Testis (tissue), 3 donors: ENCODE measurements around the gene ZNF747. TPM values are rescaled to one million over a fixed set of nuclear protein-coding genes. Genes with fewer than 3 reads are reported as not detected.

Source experiments
- DNase-seq: peaks from one replicate; pipeline ENCODE4 v3.0.0-alpha.2; 2019
- H3K27ac ChIP-seq, 2 donors: fragments of 200-600 bp; sonication (generic); one replicate each; pipeline ENCODE4 v1.5.1; 2019
- H3K27me3 ChIP-seq: fragments of 200-600 bp; sonication (generic); one replicate; pipeline ENCODE4 v1.5.1; 2019
- H3K36me3 ChIP-seq: fragments of 200-600 bp; sonication (generic); one replicate; pipeline ENCODE4 v1.5.1; 2017; ENCODE audit warnings: low read depth; ENCODE audit errors: missing control alignments
- H3K4me1 ChIP-seq: fragments of 200-600 bp; sonication (generic); one replicate; pipeline ENCODE4 v1.5.1; 2019
- H3K4me3 ChIP-seq, 2 donors: fragments of 200-600 bp; sonication (generic); one replicate each; pipeline ENCODE4 v1.5.1; 2017 to 2019
- H3K9me3 ChIP-seq: fragments of 200-600 bp; sonication (generic); one replicate; pipeline ENCODE4 v1.5.1; 2017
- POLR2A ChIP-seq: fragments of 450-650 bp; IDR thresholded peaks from one replicate; pipeline ENCODE4 v1.6.1; 2017; ENCODE audit warnings: antibody characterized with exemption, mild to moderate bottlenecking, moderate library complexity
- WGBS, 2 donors: methylation state at CpG; one replicate each; pipeline ENCODE4 v1.1.5; 2018; 5-methylcytosine and 5-hydroxymethylcytosine counted together
- intact Hi-C: fragments of 100-400 bp; cut with DNase I; formaldehyde crosslinking; loops from one replicate; pipeline ENCODE4 v1.15.1; 2023; ENCODE audit warnings: low total_unique reads
- polyA plus RNA-seq: library from polyadenylated mRNA; stranded (reverse); fragments of 350-450 nt; fragmentation: Illumina TruSeq; extraction: RNeasy Lipid Tissue Mini Kit (QIAGEN cat#74804); gene quantifications from one replicate; pipeline ENCODE4 v1.2.3, GENCODE V29; 2014; ENCODE audit warnings: low read depth, low replicate concordance; ENCODE audit not compliant: insufficient read depth
- total RNA-seq, 2 donors: library from RNA; depleted of rRNA; stranded (reverse); fragments of >200 nt; gene quantifications; one replicate each; pipeline ENCODE4 v1.2.3, GENCODE V29; 2016
- TF ChIP-seq, protein P1 (sequence below), 3 experiments: fragments of 450-650 bp in 2 of 3; fragments of 200-600 bp in 1 of 3; sonication (generic) in 1 of 3; IDR thresholded peaks; one replicate each; pipeline ENCODE4 v1.5.1; 2016 to 2019; ENCODE audit warnings: antibody characterized with exemption in 3 of 3, mild to moderate bottlenecking in 2 of 3, moderate library complexity in 1 of 3

The ZNF747 gene
- total and polyA plus RNA-seq, 3 donors from 2014 or later = 13.1 to 23.3 (median 18.7) TPM

DNA sequence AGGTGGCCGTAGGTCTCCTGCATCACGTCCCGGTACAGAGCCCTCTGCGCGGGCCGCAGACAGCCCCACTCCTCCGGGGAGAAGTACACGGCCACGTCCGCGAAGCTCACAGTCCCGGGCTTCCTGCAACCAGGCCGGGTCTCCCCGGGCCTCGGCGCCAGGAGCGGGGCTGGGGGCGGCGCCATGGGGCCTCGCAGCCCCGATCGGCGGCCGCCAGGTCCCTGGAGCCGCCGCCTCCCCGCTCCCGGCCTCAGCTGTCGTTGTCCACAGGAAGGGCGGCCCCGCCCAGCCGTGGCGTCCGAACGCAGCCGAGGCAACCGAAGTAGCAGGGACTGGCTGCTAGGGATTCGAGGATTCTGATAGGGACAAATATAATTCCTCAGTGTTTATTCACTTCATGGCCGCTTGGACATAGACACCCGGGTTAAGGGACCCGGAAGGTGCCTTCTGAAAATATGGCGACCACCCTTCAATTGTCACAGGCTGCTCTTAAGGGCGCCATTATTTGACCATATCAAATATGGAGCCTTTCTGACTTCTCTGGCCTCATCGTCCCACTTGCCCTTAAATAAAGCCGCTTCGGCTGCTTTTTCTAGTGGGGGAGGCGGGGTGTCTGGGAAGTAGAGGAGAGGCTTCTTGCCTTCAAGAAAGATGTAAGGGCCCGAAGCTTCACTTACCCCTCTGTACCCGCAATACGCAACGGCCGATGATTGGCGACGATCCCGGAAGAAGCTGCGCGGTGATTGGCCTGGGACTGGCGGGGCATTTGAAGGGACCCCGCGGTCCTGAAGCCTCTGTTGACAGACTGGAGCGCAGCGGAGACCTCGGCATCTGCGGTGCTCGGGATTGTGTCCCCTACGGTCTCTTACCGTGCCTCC is 37.0 kb upstream of the ZNF747 start, which contains the start of gene ZNF688:
TSS of gene ZNF688 (minus strand) at position 270 of the 878 bp plus-strand sequence. CDS start at position 185, 85 bp downstream.
- H3K36me3 ChIP-seq = no peaks in the 10 kb centered on the region
- H3K9me3 ChIP-seq = no peaks in the 10 kb centered on the region
- no peaks in the 10 kb centered on the region for H3K27me3 ChIP-seq
- TF ChIP-seq, protein P1, sequence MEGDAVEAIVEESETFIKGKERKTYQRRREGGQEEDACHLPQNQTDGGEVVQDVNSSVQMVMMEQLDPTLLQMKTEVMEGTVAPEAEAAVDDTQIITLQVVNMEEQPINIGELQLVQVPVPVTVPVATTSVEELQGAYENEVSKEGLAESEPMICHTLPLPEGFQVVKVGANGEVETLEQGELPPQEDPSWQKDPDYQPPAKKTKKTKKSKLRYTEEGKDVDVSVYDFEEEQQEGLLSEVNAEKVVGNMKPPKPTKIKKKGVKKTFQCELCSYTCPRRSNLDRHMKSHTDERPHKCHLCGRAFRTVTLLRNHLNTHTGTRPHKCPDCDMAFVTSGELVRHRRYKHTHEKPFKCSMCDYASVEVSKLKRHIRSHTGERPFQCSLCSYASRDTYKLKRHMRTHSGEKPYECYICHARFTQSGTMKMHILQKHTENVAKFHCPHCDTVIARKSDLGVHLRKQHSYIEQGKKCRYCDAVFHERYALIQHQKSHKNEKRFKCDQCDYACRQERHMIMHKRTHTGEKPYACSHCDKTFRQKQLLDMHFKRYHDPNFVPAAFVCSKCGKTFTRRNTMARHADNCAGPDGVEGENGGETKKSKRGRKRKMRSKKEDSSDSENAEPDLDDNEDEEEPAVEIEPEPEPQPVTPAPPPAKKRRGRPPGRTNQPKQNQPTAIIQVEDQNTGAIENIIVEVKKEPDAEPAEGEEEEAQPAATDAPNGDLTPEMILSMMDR (IDR thresholded peaks at IDR 0.05) = peak in 1 of 3 experiments; percentile 28
- TF ChIP-seq POLR2A = no peak
- peaks cover 9% of the 10 kb centered on the region for H3K4me1 ChIP-seq
- peak within 1 kb of the TSS; percentile 62 to 80 for H3K4me3 ChIP-seq
- intact Hi-C loops = no loop called here
- peak; percentile 96 for DNase-seq
- peak within 1 kb of the TSS; percentile 97 for H3K27ac ChIP-seq
- 0% methylated on average over 21 to 50 of the region's 67 CpGs for WGBS, 2 donors

DNA sequence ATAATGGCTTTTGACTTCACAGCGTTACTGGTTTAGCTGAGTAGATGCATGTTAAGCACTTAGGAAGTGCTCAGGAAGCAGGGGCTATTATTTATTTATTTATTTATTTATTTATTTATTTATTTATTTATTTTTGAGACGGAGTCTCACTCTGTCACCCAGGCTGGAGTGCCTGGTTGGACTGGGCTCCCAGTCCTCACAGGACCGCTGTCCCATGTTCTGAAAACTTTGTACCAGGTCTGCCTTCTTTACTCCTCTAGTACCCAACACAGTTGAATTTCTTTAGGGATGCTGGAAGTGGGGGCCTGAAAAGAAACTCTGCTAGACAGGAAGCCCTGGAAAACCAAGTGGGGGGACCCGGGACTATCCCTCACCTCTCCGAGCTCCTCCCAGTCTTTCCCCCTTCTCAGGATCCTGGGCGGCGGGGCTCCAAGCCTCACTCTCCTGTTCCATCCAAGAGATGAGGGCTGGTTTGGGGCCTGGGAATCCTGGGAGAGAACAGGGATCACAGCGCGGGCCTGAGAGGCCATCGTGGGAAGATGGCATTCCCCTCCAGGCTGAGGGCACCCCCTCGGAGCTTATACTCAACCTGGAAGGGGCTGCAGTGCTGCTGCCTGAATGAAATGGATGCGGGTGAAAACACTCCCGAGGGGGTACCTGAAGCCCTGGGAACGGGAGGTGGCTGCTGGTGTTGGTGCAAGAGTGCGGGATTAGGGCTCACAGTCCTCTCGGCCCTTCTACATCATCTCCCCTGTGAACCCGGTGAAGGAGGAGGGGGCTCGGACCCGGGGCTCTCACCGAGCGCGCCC is 36.2 kb upstream of the ZNF747 start:
- H3K27me3 ChIP-seq = no peaks in the 10 kb centered on the region
- peak; percentile 49 for DNase-seq
- H3K27ac ChIP-seq = peak overlapping the region; percentile 97
- no peaks in the 10 kb centered on the region for H3K36me3 ChIP-seq
- TF ChIP-seq POLR2A = no peak
- TF ChIP-seq, protein P1 (IDR thresholded peaks at IDR 0.05) = no peak
- H3K4me3 ChIP-seq = peak overlapping the region; percentile 62 to 80
- no peaks in the 10 kb centered on the region for H3K9me3 ChIP-seq
- intact Hi-C loops = no loop called here
- WGBS, 2 donors = 4 to 5% methylated on average over 7 to 22 of the region's 22 CpGs
- H3K4me1 ChIP-seq = peaks cover 9% of the 10 kb centered on the region

DNA sequence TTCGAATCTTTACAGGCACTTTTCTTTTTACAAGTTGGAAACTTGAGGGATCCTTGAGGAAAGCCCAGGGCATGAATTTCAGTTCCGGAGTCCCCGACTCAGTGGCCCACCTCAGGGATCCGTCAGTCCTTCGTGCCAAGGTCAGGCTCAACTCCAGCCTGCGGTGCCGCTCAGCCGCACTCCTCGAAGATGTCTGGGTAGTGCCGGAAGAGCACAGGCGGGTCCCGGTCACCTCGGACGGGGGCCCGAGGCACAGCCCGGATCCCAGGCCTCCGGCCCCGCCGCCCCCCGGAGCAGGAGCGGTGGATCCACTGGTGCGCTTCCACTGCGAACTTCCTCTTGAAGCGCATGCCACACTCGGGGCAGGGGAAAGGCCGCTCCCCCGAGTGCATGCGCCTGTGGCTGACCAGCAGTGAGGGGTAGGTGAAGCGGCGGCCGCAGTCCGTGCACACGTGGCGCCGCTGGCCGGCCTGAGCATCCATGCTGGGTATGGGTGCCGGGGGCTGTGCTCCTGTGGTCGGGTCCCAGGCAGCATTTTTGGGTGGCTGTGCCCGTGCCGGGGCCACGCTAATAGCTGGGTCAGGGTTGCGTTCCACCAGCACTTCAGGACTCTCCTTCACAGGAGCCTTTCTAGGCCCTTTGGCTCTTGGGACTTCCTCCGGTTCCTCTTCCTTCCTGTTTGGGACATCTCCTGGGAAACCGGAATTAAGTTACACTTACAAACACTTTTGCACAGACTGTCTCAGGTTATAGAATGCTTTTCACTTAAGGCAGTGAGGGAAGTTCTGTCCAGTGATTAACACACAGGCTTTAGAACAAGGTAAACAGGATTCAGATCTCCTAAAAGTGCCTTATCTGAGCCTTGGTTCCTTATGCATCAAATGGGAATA is 35.3 kb upstream of the ZNF747 start:
- H3K4me3 ChIP-seq = peak overlapping the region in 1 of 2 donors; percentile 38
- intact Hi-C loops = no loop called here
- 53 to 76% methylated on average over 21 to 44 of the region's 44 CpGs for WGBS, 2 donors
- peak overlapping the region in 1 of 2 donors; percentile 97 for H3K27ac ChIP-seq
- H3K36me3 ChIP-seq = no peaks in the 10 kb centered on the region
- no peaks in the 10 kb centered on the region for H3K27me3 ChIP-seq
- H3K9me3 ChIP-seq = no peaks in the 10 kb centered on the region
- TF ChIP-seq POLR2A = no peak
- TF ChIP-seq, protein P1 (IDR thresholded peaks at IDR 0.05) = no peak
- no peak for DNase-seq
- peaks cover 9% of the 10 kb centered on the region for H3K4me1 ChIP-seq

DNA sequence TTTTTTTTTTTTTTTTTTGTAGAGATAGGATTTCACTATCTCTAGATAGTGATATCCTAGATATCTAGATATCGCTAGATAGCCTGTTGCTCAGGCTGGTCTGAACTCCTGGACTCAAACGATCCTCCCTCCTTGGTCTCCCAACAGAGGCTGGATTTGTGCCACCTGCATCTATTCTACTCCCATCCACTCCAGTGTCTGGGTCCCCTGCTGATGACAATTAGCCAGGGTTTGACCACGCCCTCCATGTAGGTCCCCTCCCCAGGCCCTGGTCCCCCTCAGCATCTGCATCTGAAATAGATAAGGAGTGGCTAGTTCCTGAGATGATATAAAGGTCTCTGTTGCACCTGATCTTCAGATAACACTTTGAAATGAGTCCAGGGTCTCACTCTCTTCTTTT is 34.6 kb upstream of the ZNF747 start:
- Histone ChIP-seq H3K27ac (no peak overlapping the region), H3K27me3 (no peaks in the 10 kb centered on the region), H3K4me3 (no peak overlapping the region), H3K36me3 (no peaks in the 10 kb centered on the region), H3K9me3 (no peaks in the 10 kb centered on the region), H3K4me1 (peaks cover 9% of the 10 kb centered on the region)
- 72 to 78% methylated on average over 3 of the region's 3 CpGs for WGBS, 2 donors
- no peak for DNase-seq
- intact Hi-C loops = no loop called here
- TF ChIP-seq, protein P1 (IDR thresholded peaks at IDR 0.05) = no peak
- no peak for TF ChIP-seq POLR2A
